ENCODE results near the gene CDH18. TPM values are rescaled to one million over a fixed set of nuclear protein-coding genes. Genes with fewer than 3 reads are reported as not detected.

CDH18 gene
- total RNA-seq, 2 experiments from 2014 or later = not detected

GRCh38 chr5:19719109-19719508, 268.9 kb downstream of the CDH18 start:
- DNase-seq = no peak
- POLR2A ChIA-PET = no interaction called here
- no peaks in the 10 kb centered on the region for H3K27me3 Mint-ChIP-seq
- no peak overlapping the region for H3K4me3 Mint-ChIP-seq
- no peak overlapping the region for H3K27ac Mint-ChIP-seq
- CTCF ChIA-PET = no interaction called here
- H3K9me3 Mint-ChIP-seq = no peaks in the 10 kb centered on the region
- H3K4me1 Mint-ChIP-seq = no peaks in the 10 kb centered on the region
- no peaks in the 10 kb centered on the region for H3K36me3 Mint-ChIP-seq (ENCODE audit: low read depth)

GRCh38 chr5:19713740-19714139, 274.3 kb downstream of the CDH18 start:
- no peak overlapping the region for H3K4me3 Mint-ChIP-seq
- no peaks in the 10 kb centered on the region for H3K4me1 Mint-ChIP-seq
- H3K36me3 Mint-ChIP-seq (ENCODE audit: low read depth) = no peaks in the 10 kb centered on the region
- H3K27me3 Mint-ChIP-seq = no peaks in the 10 kb centered on the region
- ChIA-PET CTCF (no interaction called here), POLR2A (no interaction called here)
- H3K9me3 Mint-ChIP-seq = peaks cover 2% of the 10 kb centered on the region
- H3K27ac Mint-ChIP-seq = no peak overlapping the region
- no peak for DNase-seq

- CTCF ChIA-PET = no interaction called here
- Mint-ChIP-seq H3K27ac (no peak overlapping the region), H3K4me3 (no peak overlapping the region), H3K36me3 (ENCODE audit: low read depth) (no peaks in the 10 kb centered on the region), H3K4me1 (no peaks in the 10 kb centered on the region), H3K27me3 (no peaks in the 10 kb centered on the region), H3K9me3 (peaks cover 5% of the 10 kb centered on the region)
- no peak for DNase-seq
- POLR2A ChIA-PET = no interaction called here
These were observed 278.6 kb downstream of the CDH18 start for GRCh38 chr5:19709403-19709802.

GRCh38 chr5:19706776-19707175, 281.2 kb downstream of the CDH18 start:
- no peaks in the 10 kb centered on the region for H3K27me3 Mint-ChIP-seq
- no peaks in the 10 kb centered on the region for H3K4me1 Mint-ChIP-seq
- H3K4me3 Mint-ChIP-seq = no peak overlapping the region
- CTCF ChIA-PET = no interaction called here
- H3K27ac Mint-ChIP-seq = no peak overlapping the region
- H3K9me3 Mint-ChIP-seq = peaks cover 8% of the 10 kb centered on the region
- H3K36me3 Mint-ChIP-seq (ENCODE audit: low read depth) = no peaks in the 10 kb centered on the region
- DNase-seq = no peak
- POLR2A ChIA-PET = no interaction called here

GRCh38 chr5:19701731-19702130, 286.3 kb downstream of the CDH18 start:
- peaks cover 8% of the 10 kb centered on the region for H3K9me3 Mint-ChIP-seq
- no peaks in the 10 kb centered on the region for H3K27me3 Mint-ChIP-seq
- ChIA-PET POLR2A (no interaction called here), CTCF (no interaction called here)
- no peak overlapping the region for H3K27ac Mint-ChIP-seq
- no peaks in the 10 kb centered on the region for H3K36me3 Mint-ChIP-seq (ENCODE audit: low read depth)
- H3K4me3 Mint-ChIP-seq = no peak overlapping the region
- no peak for DNase-seq
- no peaks in the 10 kb centered on the region for H3K4me1 Mint-ChIP-seq

GRCh38 chr5:19694949-19695611, 292.9 kb downstream of the CDH18 start:
- Mint-ChIP-seq H3K9me3 (no peaks in the 10 kb centered on the region), H3K4me3 (no peak overlapping the region), H3K27ac (no peak overlapping the region), H3K4me1 (no peaks in the 10 kb centered on the region), H3K27me3 (no peaks in the 10 kb centered on the region), H3K36me3 (ENCODE audit: low read depth) (no peaks in the 10 kb centered on the region)
- POLR2A ChIA-PET = no interaction called here
- no peak for DNase-seq
- CTCF ChIA-PET = no interaction called here

GRCh38 chr5:19690978-19691377, 297.0 kb downstream of the CDH18 start:
- ChIA-PET CTCF (no interaction called here), POLR2A (no interaction called here)
- H3K9me3 Mint-ChIP-seq = peaks cover 10% of the 10 kb centered on the region
- H3K4me3 Mint-ChIP-seq = no peak overlapping the region
- DNase-seq = no peak
- H3K4me1 Mint-ChIP-seq = no peaks in the 10 kb centered on the region
- H3K36me3 Mint-ChIP-seq (ENCODE audit: low read depth) = no peaks in the 10 kb centered on the region
- no peak overlapping the region for H3K27ac Mint-ChIP-seq
- no peaks in the 10 kb centered on the region for H3K27me3 Mint-ChIP-seq

- POLR2A ChIA-PET = no interaction called here
- CTCF ChIA-PET = no interaction called here
- no peaks in the 10 kb centered on the region for H3K36me3 Mint-ChIP-seq (ENCODE audit: low read depth)
- H3K27ac Mint-ChIP-seq = no peak overlapping the region
- no peaks in the 10 kb centered on the region for H3K27me3 Mint-ChIP-seq
- no peak for DNase-seq
- H3K9me3 Mint-ChIP-seq = peaks cover 10% of the 10 kb centered on the region
- no peak overlapping the region for H3K4me3 Mint-ChIP-seq
- no peaks in the 10 kb centered on the region for H3K4me1 Mint-ChIP-seq
These were observed 302.5 kb downstream of the CDH18 start for GRCh38 chr5:19685473-19685872.

- no peak overlapping the region for H3K4me3 Mint-ChIP-seq
- no peak for DNase-seq
- ChIA-PET CTCF (no interaction called here), POLR2A (no interaction called here)
- H3K9me3 Mint-ChIP-seq = peaks cover 14% of the 10 kb centered on the region
- H3K27me3 Mint-ChIP-seq = no peaks in the 10 kb centered on the region
- no peaks in the 10 kb centered on the region for H3K4me1 Mint-ChIP-seq
- no peak overlapping the region for H3K27ac Mint-ChIP-seq
- H3K36me3 Mint-ChIP-seq (ENCODE audit: low read depth) = no peaks in the 10 kb centered on the region
These were observed 311.1 kb downstream of the CDH18 start for GRCh38 chr5:19676895-19677294.

GRCh38 chr5:19660679-19661078, 327.3 kb downstream of the CDH18 start:
- ChIA-PET POLR2A (no interaction called here), CTCF (no interaction called here)
- DNase-seq = no peak
- H3K27ac Mint-ChIP-seq = no peak overlapping the region
- H3K27me3 Mint-ChIP-seq = no peaks in the 10 kb centered on the region
- H3K4me1 Mint-ChIP-seq = no peaks in the 10 kb centered on the region
- H3K36me3 Mint-ChIP-seq (ENCODE audit: low read depth) = no peaks in the 10 kb centered on the region
- H3K4me3 Mint-ChIP-seq = no peak overlapping the region
- H3K9me3 Mint-ChIP-seq = peaks cover 2% of the 10 kb centered on the region

- Mint-ChIP-seq H3K36me3 (ENCODE audit: low read depth) (no peaks in the 10 kb centered on the region), H3K27ac (no peak overlapping the region), H3K4me3 (no peak overlapping the region), H3K4me1 (no peaks in the 10 kb centered on the region), H3K27me3 (no peaks in the 10 kb centered on the region), H3K9me3 (peaks cover 6% of the 10 kb centered on the region)
- DNase-seq = no peak
- ChIA-PET POLR2A (no interaction called here), CTCF (no interaction called here)
These were observed 332.4 kb downstream of the CDH18 start for GRCh38 chr5:19655627-19656026.

- DNase-seq = no peak
- Mint-ChIP-seq H3K27ac (no peak overlapping the region), H3K27me3 (no peaks in the 10 kb centered on the region), H3K4me3 (no peak overlapping the region), H3K9me3 (peaks cover 11% of the 10 kb centered on the region), H3K4me1 (no peaks in the 10 kb centered on the region), H3K36me3 (ENCODE audit: low read depth) (no peaks in the 10 kb centered on the region)
- POLR2A ChIA-PET = no interaction called here
- CTCF ChIA-PET = no interaction called here
These were observed 349.5 kb downstream of the CDH18 start for GRCh38 chr5:19638461-19638860.

GRCh38 chr5:19630876-19631275, 357.1 kb downstream of the CDH18 start:
- DNase-seq = no peak
- no peaks in the 10 kb centered on the region for H3K36me3 Mint-ChIP-seq (ENCODE audit: low read depth)
- CTCF ChIA-PET = no interaction called here
- H3K4me1 Mint-ChIP-seq = no peaks in the 10 kb centered on the region
- H3K4me3 Mint-ChIP-seq = no peak overlapping the region
- peaks cover 5% of the 10 kb centered on the region for H3K9me3 Mint-ChIP-seq
- POLR2A ChIA-PET = no interaction called here
- H3K27ac Mint-ChIP-seq = no peak overlapping the region
- no peaks in the 10 kb centered on the region for H3K27me3 Mint-ChIP-seq

GRCh38 chr5:19626211-19626610, 361.8 kb downstream of the CDH18 start:
- Mint-ChIP-seq H3K4me1 (no peaks in the 10 kb centered on the region), H3K4me3 (no peak overlapping the region), H3K36me3 (ENCODE audit: low read depth) (no peaks in the 10 kb centered on the region), H3K9me3 (peaks cover 7% of the 10 kb centered on the region), H3K27ac (no peak overlapping the region), H3K27me3 (no peaks in the 10 kb centered on the region)
- ChIA-PET CTCF (no interaction called here), POLR2A (no interaction called here)
- DNase-seq = no peak

- H3K36me3 Mint-ChIP-seq (ENCODE audit: low read depth) = no peaks in the 10 kb centered on the region
- H3K27me3 Mint-ChIP-seq = no peaks in the 10 kb centered on the region
- H3K9me3 Mint-ChIP-seq = peaks cover 7% of the 10 kb centered on the region
- H3K4me1 Mint-ChIP-seq = no peaks in the 10 kb centered on the region
- POLR2A ChIA-PET = no interaction called here
- no peak overlapping the region for H3K27ac Mint-ChIP-seq
- CTCF ChIA-PET = no interaction called here
- H3K4me3 Mint-ChIP-seq = no peak overlapping the region
- no peak for DNase-seq
These were observed 362.4 kb downstream of the CDH18 start for GRCh38 chr5:19625562-19625961.

Data from activated CD4-positive, alpha-beta memory T cell treated with anti-CD3 and anti-CD28 coated beads, Interleukin-2, amount 10 ng/mL, durations not matched to agents 7 days and 5 days (primary cell).